ENCODE data around the gene BRSK2. TPM values are rescaled to one million over a fixed set of nuclear protein-coding genes. Genes with fewer than 3 reads are reported as not detected.
A peak's percentile ranks its signal among the peaks of the same experiment; 100 is the strongest.

Gene BRSK2
- polyA plus RNA-seq, 4 donors = 0.41 to 1.5 (median 0.71) TPM

DNA sequence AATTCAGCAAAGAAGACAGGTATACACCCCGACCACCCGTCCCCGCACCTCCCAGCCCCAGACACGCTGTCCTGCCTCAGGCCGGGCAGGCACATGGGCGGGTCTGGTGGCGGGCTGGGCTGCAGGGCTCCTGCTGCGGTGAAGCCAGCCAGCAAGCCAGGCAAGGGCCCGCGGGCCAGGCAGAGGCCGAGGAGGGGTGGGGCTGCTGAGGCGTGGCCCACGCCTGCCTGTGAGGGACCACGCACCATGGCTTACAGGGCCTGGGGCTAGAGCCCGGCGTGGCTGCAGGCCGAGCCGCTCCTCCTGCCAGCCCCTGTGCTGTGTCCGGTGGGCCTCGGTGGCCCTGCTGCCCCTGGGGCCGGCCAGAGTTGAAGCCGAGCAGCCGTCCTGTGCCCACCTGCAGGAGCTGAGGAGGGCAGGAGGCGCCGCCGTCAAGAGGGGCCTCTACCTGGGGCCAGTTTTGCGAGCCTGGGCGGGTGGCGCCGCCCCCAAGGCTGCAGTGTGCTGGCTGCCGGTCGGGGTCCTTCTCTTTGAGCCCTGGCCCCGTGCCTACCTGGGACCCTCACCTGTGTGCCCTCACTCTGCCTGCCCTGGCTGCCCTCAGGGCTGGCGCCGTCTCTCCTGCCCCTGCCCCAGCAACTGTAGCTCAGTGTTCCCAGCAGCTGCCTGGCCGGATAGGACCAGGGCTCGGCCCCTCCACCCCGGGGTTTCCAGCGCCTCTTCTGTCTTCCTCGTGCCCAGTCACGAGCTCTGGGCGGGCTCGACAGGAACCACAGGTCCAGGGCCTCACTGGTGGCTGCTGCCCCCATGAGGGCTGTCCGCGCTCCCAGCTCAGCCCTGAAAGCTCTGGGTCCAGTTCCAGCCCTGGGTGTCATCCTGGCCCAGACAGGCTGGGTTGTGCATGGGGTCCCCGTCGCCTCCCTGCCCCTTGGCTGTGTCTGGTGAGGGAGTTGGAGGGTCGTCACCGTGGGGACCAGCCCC lies 58.4 kb downstream of the BRSK2 start:
- DNase-seq (ENCODE audit: low read depth in 4 of 4, low spot score in 2 of 4) = no peak

DNA sequence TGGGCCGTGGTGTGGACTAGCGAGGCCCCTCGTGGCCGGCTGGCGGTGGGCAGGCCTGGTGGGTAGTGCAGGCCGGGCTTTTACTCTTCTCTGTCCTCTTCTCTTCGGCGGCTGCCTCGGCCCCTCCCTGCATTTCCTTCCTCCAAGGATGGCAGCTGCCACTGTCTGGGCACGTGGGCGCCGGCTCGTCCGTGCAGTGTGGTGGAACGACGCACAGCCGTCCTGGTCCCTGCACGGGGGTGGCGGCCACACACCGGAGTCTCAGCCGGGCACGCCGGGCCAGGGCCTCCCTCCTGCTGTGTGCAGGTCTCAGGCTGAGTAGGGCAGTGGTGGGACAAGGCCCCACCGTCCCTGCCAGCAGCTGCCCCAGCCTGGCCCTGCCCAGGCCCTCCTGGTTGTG lies 59.1 kb downstream of the BRSK2 start:
- no peak for DNase-seq (ENCODE audit: low read depth in 4 of 4, low spot score in 2 of 4)

DNA sequence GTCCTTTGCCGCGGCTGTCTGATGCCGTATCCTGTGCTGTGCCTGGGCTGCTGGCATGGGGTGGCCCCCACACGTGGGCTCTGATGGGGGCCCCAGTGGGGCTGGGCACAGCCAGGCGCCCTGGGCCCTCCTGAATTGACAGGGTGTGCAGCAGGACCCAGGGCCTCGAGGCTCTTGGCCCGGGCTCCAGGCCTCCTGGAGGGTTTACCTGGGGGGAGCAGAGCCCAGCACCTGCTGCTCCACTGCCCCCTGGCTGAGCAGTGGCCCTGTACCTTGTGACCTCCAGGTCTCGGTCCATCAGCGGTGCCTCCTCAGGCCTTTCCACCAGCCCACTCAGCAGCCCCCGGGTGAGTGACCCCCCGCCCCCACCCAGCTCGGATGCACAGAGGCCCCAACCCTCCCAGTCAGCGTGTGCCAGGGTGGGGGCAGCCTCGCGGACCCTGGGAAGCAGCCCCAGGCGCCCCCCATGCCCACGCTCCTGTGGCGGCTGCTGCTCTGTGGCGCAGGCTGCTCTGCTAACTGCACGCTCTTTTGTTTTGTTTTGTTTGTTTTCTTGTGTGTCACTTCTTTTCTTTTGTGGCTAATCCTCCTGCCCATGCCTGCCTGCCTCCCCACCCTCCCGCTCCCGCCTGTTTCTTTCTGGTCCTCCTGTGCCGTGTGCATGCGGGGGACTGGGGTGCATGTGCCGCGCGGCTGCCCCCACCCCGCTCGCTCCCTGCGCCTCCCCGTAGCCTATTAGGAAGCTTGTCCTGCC lies 59.9 kb downstream of the BRSK2 start:
- no peak for DNase-seq (ENCODE audit: low read depth in 4 of 4, low spot score in 2 of 4)

DNA sequence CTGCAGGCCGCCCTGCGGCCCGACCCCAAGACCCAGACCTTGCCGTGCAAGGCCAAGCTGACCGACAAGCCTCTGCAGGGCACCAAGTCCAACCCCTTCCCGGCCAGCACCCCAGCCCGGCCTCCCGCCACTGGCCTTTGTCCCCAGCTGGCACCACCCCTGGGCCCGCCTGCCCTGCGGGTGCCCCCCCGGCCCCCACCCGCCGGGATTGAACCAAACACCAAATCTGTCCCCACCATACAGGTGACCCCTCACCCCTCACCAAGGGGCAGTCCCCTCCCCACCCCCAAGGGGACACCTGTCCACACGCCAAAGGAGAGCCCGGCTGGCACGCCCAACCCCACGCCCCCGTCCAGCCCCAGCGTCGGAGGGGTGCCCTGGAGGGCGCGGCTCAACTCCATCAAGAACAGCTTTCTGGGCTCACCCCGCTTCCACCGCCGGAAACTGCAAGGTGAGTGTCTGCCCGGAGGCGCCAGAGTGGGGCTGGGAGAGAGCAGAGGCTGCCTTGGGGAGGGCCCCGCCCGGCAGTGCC lies 60.7 kb downstream of the BRSK2 start:
- DNase-seq (ENCODE audit: low read depth in 4 of 4, low spot score in 2 of 4) = no peak

DNA sequence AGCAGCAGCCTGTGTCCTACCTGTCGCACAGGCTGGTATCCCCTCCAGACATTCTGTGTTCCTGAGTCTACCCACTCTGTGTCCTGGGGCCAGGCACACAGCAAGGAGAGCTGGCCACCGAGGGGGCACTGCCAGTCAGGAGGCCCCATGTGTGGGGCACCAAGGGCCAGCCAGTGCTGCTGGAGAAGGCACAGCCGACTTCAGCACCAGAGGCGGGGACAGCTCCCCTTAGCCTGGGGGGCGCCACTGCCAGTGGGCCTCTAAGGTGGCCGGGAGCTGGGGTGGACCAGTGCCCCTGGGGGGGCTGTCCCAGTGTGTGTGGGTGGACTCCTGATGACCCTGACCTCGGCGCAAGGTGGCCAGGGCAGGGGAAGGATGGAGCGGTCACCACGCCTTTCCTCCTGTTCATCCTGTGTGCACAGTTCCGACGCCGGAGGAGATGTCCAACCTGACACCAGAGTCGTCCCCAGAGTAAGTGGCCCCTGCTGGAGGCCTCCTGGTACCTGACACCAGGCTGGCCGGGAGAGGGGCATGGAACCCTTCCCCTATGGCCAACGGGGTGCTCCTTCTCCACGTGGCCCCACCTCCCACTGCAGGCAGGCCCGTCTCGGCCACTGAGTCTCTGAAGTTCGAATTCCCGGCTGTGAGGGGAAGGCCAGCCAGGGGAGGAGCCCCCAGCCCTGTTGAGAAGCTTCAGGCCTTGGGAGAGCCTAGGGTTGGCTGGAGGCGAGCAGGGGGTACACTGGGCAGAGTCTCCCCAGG lies 61.4 kb downstream of the BRSK2 start:
- DNase-seq (ENCODE audit: low read depth in 4 of 4, low spot score in 2 of 4) = no peak

DNA sequence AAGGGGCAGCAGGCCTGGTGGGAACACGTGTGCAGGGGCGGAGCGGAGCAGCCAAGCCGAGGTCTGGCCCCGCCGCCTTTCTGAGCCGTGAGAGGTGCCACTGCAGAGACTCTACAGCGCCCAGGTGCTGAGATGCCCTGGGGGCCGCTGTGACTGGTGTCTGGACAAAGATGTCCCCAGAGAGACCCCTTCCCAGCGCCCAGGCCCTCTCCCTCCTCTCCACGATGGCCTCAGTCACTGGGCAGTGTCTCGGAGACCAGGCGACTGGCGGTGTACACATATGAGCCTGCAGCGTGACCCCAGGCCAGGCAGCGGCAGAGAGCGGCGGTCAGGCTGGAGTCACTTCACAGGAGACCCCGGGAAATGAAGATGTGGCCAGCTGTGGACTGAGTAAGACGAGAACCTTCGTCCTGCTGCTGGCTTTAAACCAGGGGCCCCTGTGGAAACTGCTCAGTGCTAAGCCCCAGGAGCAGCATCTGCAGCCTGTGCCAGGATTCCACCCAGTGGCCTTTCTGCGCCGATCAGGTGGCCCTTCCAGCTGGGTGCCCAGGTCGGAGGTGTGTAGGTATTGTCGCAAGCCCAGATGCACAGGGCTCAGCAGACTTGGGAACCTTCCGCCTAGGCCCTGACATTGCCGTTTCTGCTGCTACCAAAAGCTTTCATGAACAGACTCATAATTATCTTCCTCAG lies 62.2 kb downstream of the BRSK2 start:
- no peak for DNase-seq (ENCODE audit: low read depth in 4 of 4, low spot score in 2 of 4)

DNA sequence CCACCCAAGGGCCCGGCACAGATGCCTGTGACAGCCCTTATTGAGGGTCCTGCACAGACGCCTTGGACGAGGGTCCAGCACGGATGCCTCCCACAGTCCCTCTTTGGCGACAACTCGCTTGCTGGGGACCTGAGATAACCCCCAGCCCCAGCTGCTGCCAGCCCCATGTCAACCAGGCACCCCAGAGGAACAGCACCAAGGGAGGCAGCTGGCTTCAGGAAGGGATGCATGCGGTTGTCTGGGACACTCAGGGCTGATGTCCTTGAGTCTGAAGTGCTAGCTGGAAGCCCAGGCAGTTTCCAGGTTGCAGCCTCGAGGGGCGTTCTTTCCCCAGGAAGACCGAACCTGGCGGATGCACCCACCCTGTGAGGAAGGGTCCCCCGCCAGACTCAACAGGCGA lies 63.0 kb downstream of the BRSK2 start:
- DNase-seq (ENCODE audit: low read depth in 4 of 4, low spot score in 2 of 4) = no peak

DNA sequence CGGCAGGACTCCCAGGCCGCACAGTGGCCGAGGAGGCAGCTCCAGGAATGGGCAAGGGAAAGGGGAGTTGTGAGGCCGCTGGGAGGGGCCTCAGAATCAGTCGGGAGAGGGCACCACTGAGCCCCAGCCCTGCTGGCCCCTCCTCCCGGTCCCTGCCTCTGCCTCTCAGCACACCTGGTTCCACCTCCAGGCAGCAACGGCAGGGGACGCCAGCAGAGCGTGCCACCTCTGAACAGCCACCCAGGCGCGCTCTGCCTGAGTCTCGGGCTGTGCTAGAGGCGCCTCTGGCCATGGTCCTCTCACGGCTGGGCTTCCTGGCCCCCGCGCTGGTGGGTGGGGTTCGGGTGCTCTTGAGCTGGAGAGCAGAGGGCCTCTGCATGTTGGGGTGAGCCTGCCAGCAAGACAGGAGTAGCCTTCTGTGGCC lies 63.9 kb downstream of the BRSK2 start:
- no peak for DNase-seq (ENCODE audit: low read depth in 4 of 4, low spot score in 2 of 4)

DNA sequence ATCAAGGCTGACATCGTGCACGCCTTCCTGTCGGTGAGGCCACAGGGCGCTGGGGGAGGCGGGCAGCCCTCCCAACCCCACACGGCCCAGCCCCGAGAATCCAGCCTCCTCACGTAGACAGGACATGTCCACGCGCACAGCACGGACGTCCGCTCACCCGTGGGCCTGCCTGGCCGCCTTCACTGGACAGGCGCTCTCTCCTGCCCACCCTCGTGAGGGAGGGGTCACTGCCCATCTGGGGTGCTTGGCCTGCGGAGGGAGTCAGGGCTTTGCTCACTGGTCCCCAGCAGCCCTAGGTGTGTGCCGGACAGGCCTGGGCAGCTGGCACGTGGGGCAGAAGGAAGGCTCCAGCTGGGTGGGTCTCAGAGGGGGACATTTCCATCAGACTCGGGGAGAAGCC lies 64.8 kb downstream of the BRSK2 start:
- DNase-seq (ENCODE audit: low read depth in 4 of 4, low spot score in 2 of 4) = no peak

DNA sequence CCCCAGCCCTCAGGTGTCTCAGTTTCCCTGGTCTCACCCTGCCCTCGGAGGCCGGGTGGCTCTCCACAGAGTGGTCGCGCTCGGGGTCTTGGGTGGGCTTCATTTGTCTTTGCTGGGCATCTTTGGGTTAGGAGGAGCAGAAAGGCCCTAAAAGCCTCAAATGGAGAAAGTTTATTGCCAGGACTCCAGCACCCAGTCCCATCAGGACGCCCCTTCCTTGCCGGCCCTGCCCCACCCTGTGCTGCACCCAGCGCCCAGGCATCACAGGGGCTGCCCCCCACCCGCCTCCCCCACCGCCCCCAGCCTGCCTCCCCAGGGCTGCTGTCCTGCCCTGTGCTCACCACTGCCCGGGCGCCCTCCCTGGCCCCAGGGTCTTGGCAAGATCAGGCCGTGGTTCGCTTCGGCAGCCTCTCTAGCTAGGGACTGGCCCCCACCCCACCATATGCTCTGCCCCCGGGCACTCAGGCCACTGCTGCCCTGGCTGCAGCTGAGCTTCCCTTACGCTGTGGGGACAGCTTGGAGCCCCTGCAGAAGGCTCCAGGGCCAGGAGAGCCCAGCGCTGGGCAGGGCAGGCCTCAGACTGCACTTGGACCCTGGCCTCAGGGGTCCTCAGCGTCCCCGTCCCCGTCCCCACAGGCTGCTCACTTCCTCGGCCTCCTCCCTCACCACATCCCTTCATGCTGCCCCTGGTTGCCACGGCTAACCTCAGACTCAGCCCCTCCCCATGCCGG lies 65.5 kb downstream of the BRSK2 start:
- DNase-seq (ENCODE audit: low read depth in 4 of 4, low spot score in 2 of 4) = no peak

DNA sequence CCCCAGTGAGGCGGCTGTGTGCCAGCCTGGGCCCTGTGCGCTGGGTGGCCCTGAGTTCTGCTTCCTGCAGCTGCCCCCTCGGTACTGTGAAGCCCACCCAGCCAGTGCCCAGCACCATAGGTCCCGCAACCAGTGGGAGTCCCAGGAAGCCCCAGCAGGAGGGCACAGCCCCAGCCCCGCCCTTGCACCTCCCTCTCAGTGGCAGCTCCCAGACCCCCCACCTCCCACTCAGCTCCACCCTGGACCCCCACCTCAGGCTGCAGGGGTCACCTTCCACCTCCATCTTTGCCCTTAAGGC lies 66.0 kb downstream of the BRSK2 start:
- DNase-seq (ENCODE audit: low read depth in 4 of 4, low spot score in 2 of 4) = no peak

DNA sequence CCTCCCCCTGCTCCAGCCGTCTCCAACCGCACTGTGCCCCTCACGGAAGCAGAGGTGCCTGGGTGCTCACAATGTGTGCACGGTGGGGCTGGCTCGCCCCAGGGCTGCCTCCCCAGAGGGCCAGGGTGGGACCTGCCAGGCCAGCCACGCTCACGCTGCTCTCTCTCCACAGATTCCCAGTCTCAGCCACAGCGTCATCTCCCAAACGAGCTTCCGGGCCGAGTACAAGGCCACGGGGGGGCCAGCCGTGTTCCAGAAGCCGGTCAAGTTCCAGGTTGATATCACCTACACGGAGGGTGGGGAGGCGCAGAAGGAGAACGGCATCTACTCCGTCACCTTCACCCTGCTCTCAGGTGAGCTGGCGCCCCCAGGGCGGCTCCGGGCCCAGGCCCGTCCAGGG lies 66.4 kb downstream of the BRSK2 start:
- no peak for DNase-seq (ENCODE audit: low read depth in 4 of 4, low spot score in 2 of 4)

DNA sequence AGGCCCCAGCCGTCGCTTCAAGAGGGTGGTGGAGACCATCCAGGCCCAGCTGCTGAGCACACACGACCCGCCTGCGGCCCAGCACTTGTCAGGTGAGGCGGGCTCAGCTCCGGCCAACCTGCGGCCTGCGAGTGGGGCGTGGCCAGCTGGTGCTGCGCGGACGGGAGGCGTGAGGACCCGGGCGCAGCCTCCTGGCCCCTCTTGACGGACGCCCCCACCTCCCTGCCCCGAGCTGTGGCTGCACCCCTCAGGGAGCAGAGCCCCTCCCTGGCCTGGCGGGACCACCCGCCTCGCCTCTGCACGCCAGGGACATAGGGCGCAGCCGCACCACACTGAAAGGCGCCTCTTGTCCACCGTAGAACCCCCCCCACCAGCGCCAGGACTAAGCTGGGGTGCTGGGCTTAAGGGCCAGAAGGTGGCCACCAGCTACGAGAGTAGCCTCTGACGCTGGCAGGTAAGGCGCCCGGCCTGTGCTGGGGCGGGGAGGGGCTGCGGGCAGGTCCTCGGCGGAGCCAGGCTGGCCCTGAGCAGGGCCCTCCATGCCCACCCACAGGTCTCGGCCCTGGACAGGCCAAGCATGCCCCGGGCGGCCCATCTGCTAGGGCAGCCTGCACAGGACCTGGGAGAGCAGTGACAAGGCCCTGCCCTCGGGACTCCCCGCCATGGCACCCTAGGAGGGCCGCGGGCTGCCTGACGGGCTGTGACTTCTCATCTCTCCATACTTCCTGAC lies 67.0 kb downstream of the BRSK2 start:
- no peak for DNase-seq (ENCODE audit: low read depth in 4 of 4, low spot score in 2 of 4)

DNA sequence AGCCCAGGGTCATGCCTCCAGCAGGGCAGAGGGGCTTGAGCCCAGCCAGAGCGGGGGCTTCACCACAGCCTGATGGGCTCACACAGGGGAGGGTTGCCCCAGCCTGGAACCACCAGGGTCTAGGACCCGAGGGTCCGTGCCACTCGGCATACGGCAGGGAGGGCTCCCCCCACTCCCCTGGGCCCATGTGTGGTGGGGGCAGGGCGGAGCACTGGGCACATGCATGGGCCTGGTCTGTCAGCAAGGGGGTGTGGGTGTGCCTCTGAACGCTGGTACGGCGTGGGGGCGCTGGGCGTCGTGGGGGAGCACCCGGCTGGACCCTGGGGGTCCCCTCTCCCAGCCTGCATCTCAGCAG lies 67.6 kb downstream of the BRSK2 start:
- no peak for DNase-seq (ENCODE audit: low read depth in 4 of 4, low spot score in 2 of 4)

DNA sequence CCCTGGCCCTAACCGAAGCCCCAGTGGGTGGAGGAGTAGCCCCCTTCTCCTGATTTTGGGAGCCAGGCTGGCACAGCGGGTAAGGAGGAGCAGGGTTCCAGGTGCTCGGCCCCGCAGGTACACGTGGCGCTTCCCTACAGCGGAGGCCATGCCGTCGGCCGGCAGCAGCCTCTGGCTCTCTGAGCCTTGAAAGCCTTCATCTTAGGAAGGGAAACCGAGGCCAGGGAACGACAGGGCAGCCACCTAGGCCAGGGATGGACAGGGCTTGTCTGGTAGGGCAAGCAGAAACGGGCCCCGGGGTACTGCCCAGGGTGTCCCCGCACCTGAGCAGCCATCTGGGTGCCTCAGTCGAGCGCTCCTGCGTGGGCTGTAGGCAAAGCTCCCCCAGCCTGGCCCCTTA lies 68.1 kb downstream of the BRSK2 start:
- DNase-seq (ENCODE audit: low read depth in 4 of 4, low spot score in 2 of 4) = no peak

DNA sequence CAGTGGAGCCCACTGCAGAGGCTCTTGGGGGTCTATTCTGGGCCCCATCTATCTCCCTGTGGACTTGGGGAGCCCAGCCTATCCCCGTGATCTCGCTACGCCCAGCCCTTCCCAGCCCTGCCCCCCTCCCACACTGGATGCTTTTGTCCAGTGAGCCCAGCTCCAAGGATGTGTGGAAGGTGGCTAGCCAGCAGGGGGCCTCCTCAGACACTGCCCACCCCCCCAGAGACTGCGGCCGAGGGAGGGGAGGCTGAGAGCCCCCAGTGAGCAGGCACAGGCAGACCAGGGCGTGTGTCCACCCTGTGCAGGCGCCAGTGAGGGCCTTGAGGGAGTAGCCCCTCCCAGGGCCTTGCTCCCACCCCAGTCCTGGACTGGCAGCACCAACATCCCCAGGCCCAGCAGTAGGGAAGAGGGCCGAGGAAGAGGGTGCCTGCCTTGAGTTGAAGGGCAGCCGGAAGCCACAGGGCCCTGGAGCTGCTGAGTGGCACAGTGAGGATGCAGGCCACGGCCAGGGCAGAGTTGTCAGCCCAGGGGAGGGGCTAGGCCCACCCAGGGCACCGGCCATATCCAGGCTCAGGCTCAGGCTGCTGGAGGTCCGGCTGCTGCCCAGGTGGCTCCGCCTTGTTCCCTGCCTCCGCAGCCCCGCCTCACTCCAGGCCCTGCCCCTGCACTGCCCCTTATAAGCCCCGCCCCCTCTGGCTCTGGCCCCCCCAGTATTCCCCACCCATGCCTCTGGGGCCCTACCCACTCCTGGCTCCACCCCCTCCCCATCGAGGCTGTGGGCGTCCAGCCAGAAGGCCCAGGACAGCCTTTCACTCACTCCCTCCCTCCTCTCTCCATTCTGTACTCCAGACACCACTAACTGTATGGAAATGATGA lies 68.8 kb downstream of the BRSK2 start:
- peak in 1 of 4 donors; percentile 43 for DNase-seq (ENCODE audit: low read depth in 4 of 4, low spot score in 2 of 4)

DNA sequence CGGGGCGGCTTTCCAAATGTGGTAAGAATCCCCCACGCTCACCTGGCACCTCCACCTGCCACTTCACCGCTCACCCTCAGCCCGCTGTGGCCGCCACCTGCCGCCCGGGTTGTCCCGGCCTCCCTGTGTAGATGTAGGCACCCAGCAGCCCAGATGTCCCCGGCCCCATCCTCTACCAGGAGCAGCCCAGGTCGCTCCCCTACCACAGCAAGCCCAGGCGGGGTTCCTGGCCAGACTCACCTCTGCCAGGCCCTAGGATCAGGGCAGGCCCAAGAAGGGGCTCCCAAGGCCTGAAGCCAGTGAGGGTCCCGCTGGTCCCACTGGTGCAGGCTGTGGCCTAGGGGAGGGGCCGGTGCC lies 69.5 kb downstream of the BRSK2 start:
- DNase-seq (ENCODE audit: low read depth in 4 of 4, low spot score in 2 of 4) = no peak

DNA sequence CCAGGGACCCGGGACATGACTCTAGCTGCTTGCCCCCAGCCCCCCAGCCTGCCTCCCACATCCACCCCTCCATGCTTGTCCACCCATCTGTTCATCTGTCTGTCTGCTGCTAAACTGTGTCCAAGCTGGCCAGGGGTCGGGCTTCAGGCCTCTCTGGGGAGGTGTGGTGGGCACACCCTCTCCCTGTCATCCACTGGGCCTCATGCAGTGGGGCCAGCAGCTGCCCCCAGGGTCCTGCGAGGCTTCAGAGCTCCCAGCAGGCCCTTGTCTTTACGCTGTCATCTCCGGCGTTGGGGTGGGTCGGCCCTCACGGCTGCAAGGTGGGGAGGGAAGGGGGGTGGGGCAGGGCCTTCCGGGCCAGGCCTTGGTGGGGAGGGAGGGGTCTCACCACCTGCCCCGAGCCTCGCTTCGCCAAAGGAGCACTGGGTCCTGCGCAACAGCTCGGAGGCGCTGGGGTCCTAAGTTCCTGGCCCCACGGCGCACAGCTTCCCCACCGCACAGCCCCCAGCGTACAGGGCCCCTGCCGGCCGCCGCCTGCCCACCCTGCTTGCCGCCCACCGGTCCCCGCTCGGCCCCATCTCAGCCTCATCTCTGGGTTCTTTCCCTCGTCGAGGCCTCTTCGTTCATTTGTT lies 70.1 kb downstream of the BRSK2 start:
- no peak for DNase-seq (ENCODE audit: low read depth in 4 of 4, low spot score in 2 of 4)
